HPDE6-E6E7 (cell line): Measurements from ENCODE around the gene CHIC2.
"Not testable (repeated sequence)": the region's sequence is repeated elsewhere in the genome, so short reads cannot be mapped to it uniquely, and the experiment has no call there.

Experiments
- DNase-seq: peaks from one replicate; pipeline ENCODE4 v3.0.0; 2011; ENCODE audit warnings: missing footprints; ENCODE audit errors: extremely low spot score

Gene CHIC2

DNA sequence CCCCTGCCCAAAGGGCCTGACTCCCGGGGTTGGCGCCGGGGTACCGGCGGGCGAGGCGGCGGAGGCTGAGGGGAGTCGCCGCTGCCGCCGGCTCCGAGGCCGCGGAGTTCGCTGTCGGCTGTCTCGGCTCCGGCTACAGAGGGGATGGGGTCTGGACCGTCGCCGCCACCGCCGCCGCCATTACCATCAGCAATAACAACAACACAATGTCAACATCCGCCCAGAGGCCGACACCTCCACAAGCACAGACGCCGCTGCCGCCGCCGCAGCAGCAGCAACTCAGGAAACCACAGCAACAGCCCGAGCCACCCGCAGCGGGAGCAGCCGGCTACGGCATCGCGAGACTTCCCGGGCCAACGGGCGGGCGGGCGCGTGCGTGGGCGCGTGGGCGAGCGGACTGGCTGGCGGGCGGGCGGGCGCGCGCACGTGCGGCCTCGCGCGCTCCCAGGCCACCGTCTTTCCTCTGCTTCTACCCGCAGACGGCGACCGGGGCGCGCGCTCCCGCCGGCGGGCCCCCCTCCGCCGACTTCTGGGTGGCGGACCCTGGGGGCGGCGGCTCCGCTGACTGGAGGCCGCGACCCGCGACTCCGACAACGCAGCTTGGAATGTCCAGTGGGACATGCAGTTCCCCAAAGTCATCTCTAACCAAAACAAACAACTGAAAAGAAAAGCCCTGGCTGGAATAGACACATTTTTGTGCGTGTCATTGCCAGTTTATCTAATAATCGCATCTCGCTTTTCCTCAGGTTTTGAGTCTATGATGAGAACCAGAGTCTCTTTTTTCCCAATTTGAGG lies at the start of gene CHIC2:
TSS of gene CHIC2 (minus strand) at position 289 of the 795 bp plus-strand sequence. CDS start 305 bp downstream, outside the sequence.
- peak; percentile 87 for DNase-seq

DNA sequence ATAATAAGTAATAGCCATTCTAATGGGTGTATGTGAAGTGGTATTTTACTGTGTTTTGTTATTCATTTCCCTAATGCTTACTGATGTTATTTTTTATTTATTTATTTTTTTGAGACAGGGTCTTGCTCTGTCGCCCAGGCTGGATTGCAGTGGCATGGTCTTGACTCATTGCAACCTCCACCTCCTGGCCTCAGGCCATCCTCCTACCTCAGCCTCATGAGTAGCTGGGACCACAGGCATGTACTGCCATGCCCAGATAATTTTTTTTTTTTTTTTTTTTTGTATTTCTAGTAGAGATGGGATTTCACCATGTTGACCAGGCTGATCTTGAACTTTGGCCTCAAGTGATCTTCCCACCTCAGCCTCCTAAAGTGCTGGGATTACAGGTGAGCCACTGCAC lies 48.8 kb upstream of the CHIC2 start:
- not testable (repeated sequence) for DNase-seq

DNA sequence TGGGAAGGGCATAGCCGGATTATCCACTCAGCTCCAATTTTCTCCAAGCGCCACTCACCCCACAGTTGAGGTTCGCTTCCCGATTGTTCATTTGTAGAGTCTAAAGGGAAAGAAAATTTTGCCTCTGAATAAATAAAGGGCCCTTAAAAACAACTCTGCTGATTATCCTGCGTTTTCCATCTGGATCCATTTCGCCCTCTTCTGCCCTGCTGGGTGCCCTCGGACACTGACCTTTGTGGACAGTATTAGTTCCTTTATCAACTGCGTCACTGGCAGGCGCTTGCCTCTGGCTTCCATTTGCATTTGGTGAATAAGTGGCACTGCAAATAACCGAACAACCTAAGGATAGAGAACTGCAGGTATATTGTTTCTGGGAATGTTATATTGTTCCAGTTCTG lies 45.6 kb upstream of the CHIC2 start:
- DNase-seq = no peak

DNA sequence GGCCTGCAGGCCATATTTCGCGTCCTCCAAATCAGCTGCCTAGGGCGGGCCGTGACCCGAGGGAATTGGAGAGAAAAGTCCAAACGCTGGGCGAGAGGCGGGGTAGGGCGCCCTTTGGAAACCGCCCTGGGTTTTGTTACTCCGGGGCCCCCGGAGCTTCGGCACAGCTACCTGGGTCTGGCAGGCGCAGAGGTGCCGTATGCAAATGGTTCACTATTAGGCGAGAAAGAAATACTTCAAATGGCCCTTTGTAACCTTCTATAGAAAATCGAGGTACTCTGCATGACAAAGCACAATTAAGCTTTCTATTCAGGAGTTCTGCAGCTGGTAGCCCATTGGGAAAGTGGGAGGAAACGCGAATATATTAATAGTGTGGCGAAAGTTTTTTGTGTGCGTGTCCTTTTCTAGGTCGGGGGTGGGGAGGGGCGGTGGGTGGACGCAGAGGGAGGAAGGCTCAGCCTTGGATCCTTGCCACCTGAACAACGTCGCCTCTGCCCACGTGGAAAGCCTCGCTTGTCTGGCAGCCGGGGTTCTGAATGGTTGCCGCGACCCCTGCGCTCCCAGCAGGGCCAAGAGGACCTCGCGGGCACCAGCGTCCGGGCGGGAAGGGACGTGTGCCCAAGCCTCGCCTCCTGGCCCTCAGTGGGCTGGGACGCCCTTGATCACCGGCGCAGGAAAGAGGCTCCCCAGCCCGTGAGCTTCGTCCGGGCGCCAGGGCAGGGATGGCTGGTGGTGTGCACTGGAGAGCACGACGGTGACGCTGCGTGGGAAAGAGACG lies 45.0 kb upstream of the CHIC2 start:
- DNase-seq = no peak

DNA sequence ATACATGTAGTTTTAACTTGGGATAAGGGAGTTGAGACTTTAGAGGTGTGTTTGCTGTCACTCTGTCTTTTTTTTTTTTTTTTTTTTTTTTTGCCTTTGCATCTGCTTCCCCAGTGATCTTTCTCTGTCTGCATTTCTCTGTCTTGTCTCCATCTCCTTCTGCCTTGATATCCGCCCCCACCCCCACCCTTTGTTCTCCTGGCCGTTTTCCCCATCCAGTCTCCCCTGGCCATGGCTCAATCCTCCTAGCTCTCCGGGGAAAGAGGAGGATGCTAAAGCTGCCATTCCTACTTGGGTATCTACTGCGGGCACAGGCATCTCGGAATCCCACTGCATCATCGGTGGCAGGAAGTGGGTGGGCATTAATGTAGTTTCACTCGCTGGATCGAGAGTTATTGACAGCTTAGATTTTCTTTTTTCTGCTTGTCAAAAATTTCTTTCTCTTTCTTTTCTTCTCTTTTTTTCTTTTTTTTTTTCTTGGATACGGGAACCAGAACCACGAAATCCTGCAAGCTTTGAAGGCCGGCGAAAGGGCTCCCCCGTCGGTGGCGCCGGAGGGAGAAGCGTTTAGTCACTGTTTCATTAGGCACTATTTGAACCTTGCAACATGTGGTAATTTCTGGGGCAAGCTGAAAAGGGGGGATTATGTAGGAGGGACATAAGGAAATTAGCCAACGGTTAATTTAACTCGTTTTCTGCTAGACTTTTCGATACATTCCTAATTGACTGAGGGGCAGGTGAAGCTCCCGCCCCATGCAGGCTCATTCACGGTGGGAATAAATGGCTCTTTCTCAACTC lies 43.7 kb upstream of the CHIC2 start:
- DNase-seq = no peak

DNA sequence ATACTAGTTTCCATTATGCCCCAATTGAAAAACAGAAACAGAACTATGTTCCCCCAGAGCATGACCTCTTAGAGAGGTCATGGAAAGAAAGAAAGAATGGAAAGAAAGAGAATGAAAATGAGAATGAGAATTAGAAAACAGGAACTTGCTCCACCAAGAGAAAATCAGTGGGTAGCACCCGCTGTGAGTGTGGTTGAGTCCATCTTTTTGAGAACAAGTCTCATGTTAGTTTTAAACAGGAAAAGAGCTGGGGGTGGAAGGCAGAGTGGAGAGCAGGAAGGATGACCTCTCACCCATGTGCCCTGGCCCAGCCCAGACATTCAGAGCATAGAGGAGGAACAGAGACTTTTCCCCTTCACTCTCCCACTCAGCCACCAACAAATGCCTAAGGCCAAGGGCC lies 40.5 kb upstream of the CHIC2 start:
- DNase-seq = no peak

DNA sequence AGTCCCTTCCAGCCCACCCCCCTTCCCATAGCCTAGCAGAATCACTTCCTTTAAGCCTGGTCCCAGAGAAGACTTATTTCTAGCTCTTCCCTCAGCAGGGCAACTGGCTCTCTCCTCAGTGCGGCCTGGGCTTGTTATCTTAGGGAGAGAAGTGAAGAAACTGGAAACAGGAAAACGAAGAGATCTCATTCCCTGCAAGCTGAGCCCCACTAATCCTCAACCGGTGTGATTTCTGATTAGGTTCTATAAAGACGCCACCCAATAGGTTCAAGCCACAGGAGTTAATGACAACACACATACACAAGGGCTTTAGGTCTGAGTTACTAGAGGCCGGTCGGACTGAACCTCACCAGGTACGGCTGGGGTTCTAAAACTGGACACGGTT lies 38.8 kb upstream of the CHIC2 start:
- no peak for DNase-seq

DNA sequence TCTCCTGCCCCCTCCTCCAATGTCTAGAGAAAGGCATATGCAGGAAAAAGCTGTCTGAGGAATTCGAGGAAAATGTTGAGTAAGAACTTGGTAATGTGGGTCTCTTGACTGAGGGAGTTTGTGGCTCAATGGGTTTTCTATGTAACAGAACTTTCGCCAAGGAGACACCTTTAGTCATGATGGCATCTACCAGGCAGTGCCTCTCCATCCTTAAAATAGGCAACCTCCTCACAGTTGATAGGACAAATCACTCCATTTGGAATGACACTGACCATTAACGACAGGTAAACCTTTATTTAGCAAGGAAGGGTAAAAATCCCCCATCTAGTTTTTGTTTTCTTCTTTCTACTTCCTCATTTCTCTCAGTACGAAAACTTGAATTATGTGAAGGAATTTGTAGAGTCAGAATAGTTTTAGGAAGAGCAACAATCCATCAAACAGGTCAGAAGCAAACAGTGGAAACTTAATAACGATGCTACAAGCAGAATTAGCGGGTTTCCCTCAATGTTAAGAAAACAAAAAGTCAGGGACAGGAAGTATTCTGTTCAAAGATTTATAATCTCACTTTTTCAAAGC lies 38.2 kb upstream of the CHIC2 start:
- no peak for DNase-seq

DNA sequence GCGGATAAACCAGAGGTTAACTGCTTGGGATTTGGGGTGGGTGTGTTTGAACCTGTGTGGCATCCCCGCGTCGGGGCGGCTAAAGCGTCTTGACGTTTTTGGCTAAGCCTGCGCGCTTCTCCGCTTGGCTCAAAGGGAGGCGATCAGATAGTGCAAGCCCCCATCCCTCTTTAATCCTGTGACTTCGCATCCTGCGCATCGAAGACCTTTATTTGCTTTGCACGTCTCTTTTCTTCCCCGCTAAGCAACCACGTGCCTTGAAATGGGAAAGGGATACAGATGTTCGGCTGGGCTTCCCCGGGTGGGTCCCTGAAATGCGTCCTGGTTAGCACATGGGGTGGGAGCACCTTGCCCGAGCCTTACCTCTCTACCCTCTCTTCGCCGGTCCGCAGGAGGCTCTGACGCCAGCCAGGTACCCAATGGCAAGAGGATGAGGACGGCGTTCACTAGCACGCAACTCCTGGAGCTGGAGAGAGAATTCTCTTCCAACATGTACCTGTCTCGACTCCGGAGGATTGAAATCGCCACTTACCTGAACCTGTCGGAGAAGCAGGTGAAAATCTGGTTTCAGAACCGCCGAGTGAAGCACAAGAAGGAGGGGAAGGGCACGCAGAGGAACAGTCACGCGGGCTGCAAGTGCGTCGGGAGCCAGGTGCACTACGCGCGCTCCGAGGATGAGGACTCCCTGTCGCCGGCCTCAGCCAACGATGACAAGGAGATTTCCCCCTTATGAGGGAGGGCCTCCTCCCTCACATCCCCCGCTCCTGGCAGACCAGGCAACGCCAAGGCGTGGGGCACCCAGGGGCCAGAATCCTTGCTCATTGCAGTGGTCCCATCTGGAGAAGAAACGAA lies 37.0 kb upstream of the CHIC2 start:
- no peak for DNase-seq

DNA sequence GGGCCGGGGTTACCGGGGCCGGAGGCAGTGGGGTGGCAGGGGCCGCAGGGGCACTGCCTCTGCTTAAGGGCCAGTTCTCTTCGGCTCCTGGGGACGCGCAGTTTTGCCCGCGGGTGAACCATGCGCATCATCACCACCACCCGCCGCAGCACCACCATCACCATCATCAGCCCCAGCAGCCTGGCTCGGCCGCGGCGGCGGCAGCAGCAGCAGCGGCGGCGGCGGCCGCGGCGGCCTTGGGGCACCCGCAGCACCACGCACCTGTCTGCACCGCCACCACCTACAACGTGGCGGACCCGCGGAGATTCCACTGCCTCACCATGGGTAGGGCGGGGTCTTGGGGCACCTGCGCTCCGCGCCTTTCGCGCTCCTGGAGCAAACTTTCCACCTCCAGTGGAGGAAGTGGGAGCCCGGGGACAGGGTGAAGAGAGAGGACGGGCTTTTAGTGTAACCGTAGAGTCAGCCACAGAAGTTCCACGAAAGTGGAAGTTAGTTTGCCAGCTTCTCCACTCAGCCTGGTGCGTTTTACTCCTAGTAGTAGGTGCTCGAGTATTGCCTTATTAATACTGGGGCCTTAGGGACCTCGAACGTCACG lies 36.3 kb upstream of the CHIC2 start:
- DNase-seq = no peak

DNA sequence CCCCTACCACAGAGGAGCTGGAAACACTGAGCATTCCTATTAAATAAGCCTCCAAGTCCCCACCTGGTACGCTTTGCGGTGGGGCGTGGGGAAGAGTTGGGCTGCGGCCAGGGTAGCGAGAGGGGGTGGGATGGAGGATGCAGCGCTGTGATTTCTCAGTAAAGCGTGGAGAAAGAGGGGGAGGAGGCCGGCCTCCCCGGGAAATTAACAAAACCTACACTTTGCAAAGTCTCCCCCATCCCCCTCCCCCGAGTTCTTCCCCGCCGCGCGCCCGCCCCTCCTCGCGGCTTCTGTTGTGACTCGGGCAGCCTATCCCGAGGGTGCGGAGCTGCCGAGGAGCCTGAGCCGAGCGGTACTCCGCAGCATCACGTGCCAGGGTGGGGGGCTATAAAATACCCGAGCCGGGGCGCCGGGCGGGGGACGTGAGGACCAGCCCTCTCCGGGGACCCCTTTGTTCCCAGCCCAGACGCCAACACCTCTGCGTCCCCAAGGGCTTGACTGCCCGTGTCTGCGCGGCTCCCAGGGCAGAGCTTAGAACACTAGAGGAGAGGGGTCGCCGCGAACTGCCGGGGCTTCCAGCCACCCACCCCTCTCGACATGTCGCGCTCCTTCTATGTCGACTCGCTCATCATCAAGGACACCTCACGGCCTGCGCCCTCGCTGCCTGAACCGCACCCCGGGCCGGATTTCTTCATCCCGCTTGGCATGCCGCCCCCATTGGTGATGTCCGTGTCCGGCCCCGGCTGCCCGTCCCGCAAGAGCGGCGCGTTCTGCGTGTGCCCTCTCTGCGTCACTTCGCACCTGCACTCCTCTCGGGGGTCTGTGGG lies 35.6 kb upstream of the CHIC2 start, which contains the start of gene GSX2:
TSS of gene GSX2 (plus strand) at position 416 of the 827 bp plus-strand sequence. CDS start at position 598, 182 bp downstream.
- no peak for DNase-seq

DNA sequence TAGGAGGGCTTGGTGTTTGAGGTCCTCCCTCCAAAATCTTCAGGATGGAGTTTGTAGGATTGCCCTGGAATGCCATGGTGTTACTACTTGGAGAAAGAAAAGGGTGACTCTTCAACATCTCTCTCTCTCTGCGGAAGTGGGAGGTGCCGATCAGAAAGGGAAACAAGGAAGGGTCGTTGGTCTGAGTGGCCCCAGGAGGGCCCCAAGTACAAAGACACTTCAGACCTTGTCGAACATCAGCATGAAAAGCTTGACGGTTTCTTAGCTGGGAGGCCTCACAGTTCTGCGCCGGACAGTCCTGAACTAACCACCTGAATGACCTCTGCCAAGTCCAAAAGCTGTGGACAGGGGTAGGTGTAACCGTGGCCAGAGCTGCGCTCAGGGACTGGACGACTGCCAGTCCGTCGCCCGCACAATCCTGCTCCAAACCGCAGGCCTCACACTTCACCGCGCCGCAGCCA lies 34.9 kb upstream of the CHIC2 start:
- DNase-seq = no peak

DNA sequence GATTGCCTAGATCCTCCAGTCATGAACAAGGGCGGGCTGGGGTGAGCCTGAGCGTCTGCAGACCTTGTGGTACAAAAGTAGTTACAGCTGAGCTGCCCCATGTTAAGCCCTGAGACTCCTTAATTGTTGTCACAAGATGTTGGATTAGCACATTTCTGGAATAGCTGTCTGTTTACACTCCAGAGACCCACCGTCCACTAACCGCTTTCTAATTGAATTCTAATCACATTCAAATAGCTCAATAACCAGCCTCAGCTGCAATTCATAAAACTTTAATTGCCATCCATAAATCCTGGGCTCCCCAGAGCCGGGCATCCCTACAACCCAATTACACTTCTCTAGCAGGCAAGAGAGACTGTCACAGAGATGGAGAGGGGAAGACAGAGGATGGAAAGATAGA lies 34.0 kb upstream of the CHIC2 start:
- DNase-seq = no peak

DNA sequence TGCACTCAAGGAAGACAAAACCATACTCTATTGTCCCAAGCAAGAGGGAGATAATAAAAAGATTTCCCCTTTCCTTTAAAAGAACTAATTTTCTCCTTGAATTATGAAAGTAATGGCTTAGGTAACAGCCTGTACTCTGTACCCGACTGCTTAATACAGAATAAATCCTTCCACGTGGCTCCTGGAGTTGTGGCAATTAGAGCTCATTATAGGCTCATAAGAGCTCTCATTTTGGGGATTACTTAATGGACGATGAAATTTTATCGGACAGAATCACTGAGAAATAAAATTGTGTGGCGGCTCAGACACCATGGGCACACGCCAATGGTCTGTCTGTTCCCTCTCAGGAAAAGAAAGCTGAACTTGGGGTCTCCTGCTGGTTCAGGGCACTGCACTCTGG lies 32.7 kb upstream of the CHIC2 start:
- DNase-seq = no peak

DNA sequence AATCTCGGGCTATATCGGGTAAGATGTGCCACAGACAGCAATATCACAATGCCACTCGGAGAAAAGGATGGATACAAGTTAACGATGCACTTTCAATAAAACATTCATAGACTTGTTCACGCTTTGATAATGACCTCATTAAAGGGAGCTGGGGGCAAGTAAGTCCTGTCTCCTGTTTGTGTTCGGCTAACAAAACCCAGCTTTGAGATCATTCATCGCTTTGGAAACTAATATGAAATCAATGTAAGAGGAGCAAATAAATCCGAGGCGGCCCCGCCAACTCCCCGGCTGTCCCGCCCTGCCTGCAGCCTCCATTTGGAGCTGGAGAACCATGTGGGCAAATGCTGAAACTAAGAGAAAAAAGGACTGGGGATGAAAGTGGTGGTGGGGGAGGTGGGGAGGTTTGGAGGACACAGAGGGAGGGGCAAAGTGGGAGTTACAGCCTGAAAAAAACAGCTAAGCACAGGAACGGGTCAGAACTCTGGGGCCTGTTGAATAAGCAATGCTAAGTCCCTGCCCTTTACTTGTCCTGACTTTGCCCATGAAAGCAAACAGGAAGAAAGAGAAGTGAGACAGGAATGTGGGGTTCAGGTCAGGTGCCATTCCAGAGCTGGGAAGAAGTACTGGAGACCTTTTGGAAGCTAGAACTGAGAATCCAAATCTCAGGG lies 32.0 kb upstream of the CHIC2 start:
- no peak for DNase-seq

DNA sequence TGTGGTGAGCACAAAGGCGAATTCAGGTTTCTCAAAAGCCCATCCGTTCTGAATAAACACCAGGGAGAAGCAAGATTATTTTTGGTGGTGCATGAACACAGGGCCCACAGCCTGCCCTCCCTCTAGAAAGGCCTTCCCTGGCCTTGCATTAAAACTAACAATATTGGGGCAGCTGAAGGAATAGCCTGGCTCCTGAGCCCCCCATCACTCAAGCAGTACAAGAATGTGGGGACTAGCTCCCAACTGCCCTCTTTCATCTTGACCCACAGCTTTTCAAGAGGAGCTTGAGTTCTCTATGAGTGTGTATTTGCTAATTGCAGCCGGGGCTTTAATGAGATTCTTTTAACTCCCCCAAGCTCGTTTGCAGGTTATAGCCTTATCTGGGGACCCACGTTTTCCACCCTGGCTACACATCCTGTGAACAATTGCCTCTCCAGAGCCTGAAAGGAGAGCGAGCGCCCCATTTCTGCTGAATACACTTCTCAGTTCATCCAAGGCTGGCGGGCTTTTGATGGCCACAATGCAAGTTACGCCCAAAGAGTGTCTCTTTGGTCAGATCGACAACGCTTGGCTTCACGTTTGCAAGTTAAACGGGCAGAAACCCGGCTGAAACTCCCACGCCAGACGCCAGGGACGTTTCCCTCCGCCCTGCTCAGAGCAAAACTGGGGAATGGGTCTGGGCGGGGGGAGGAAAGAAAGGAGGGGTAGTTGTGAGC lies 30.9 kb upstream of the CHIC2 start:
- DNase-seq = no peak

DNA sequence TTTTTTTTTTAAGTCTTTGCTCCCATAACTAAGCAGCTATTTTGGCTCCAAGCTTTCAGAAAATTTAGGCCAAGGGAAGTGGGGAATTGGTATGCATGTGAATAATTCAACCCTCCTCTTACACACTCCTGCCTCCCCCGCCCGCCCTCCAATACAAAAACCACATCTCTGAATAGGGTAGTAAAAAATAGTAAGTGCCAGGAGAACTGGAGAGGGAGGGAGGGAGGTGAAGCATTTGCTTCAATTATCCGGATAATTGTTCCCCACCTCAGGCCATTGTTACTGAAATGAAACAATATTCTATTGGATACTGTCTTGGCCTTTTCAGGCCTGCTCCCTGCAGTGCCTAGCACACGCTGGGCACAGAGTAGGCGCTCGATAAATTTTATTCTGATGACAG lies 30.0 kb upstream of the CHIC2 start:
- DNase-seq = no peak
